Thymus (tissue), 11 donors: ENCODE data around the gene SRPX. TPM values are rescaled to one million over a fixed set of nuclear protein-coding genes. Genes with fewer than 3 reads are reported as not detected.

ENCODE experiments used
- DNase-seq, 9 donors: peaks; one replicate each; pipeline ENCODE4 v3.0.0-alpha.2; 2013; ENCODE audit warnings: low spot score in 9 of 9, low read depth in 6 of 9, missing footprints in 1 of 9
- H3K27ac ChIP-seq, 2 donors: one replicate each; pipeline ENCODE4 v1.5.1; 2013; ENCODE audit warnings: control low read depth in 1 of 2, low read depth in 1 of 2, low read length in 1 of 2, mild to moderate bottlenecking in 1 of 2, moderate library complexity in 1 of 2
- H3K27me3 ChIP-seq, 2 donors: one replicate each; pipeline ENCODE4 v1.5.1; 2013; ENCODE audit warnings: low read length in 1 of 2; ENCODE audit not compliant: control insufficient read depth in 2 of 2, insufficient read depth in 1 of 2
- H3K36me3 ChIP-seq, 2 donors: one replicate each; pipeline ENCODE4 v1.5.1; 2013; ENCODE audit warnings: low read length in 1 of 2, mild to moderate bottlenecking in 1 of 2, moderate library complexity in 1 of 2; ENCODE audit not compliant: control insufficient read depth in 2 of 2, insufficient read depth in 2 of 2
- H3K4me1 ChIP-seq, 2 donors: one replicate each; pipeline ENCODE4 v1.5.1; 2013; ENCODE audit warnings: low read length in 2 of 2; ENCODE audit not compliant: control insufficient read depth in 2 of 2, insufficient read depth in 2 of 2
- H3K4me3 ChIP-seq, 2 donors: one replicate each; pipeline ENCODE4 v1.5.1; 2013; ENCODE audit warnings: low read length in 2 of 2, control low read depth in 1 of 2, mild to moderate bottlenecking in 1 of 2
- H3K9me3 ChIP-seq, 2 donors: one replicate each; pipeline ENCODE4 v1.5.1; 2013; ENCODE audit warnings: low read length in 1 of 2, mild to moderate bottlenecking in 1 of 2; ENCODE audit not compliant: control insufficient read depth in 2 of 2, insufficient read depth in 1 of 2
- WGBS: extraction: QIAGEN DNeasy Blood & Tissue Kit; methylation state at CpG from one replicate; pipeline ENCODE4 v1.1.7; 2013; 5-methylcytosine and 5-hydroxymethylcytosine counted together
- polyA plus RNA-seq: library from polyadenylated mRNA; stranded (reverse); fragments of 200-250 nt; gene quantifications from one replicate; pipeline ENCODE4 v1.2.3, GENCODE V29; 2013
- total RNA-seq: library from RNA; stranded (reverse); fragments of 120-200 nt; gene quantifications from one replicate; pipeline ENCODE4 v1.2.4, GENCODE V29; 2013
- donor health status: healthy.

Gene SRPX
- total and polyA plus RNA-seq, 2 donors: 11.1 to 108 TPM

DNA sequence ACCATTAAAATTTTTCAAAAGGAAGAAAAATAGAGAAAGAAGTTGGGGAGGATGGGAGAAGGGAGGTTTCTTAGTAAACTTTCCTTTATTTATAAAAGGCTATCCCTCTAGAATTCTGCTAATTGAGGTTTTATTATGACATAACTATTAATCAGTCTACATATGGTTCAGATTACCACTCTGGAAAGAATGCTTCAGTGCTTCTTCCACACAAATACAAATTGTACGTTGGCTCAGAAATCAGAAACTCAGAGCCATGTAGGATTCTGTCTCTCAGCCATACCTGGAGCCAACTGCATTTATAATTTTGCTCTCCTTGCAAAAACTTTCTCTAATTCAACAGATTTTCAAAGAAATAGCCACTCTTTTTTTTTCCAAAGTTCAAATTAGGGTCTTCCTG lies 37.1 kb downstream of the SRPX start:
- Histone ChIP-seq H3K4me1 (no peaks in the 10 kb centered on the region), H3K36me3 (no peaks in the 10 kb centered on the region), H3K27ac (no peak overlapping the region), H3K27me3 (no peaks in the 10 kb centered on the region), H3K9me3 (no peaks in the 10 kb centered on the region), H3K4me3 (no peak overlapping the region)
- no peak for DNase-seq
- 97% methylated on average over 1 of the region's 1 CpG for WGBS

DNA sequence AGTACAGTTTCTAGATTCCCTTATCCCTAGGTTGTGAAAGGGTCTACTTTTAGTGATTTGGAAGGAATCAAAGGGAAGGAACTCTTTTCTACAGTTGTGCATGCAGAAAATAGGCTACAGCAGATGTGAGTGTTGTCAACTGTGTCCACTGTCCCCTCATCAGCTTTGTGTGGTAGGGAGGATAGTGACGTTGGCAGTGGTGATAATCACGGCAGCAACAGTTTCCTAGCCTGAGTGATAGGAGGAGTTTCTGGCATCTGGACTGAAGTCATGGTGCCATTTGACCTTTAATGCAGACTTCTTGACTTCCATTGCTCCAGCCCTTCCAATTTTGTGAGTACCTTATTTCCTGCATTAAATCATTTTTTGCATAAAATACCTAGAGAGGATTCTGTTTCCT lies 39.3 kb downstream of the SRPX start:
- Histone ChIP-seq H3K9me3 (no peaks in the 10 kb centered on the region), H3K27ac (no peak overlapping the region), H3K27me3 (no peaks in the 10 kb centered on the region), H3K36me3 (no peaks in the 10 kb centered on the region), H3K4me3 (no peak overlapping the region), H3K4me1 (no peaks in the 10 kb centered on the region)
- no peak for DNase-seq
- WGBS: 98% methylated on average over 2 of the region's 2 CpGs

DNA sequence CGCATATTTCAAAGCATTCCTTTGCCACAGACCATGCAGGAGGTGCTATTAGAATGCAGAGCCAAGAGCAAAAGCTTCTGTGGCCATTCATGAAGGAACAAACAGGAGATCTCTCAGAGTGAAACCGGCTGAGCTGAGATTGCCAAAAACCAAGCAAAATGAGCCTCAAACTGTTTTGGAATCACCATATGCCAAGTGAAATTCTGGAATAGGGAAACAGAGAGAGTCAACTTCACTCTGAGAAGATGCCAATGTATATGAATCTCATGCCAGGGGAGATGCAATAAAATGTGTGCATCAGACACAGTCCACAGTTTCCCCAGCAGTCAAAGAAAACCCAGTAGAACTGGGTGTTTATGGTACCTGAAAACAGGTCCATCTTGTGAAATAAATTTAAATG lies 42.3 kb downstream of the SRPX start:
- Histone ChIP-seq H3K36me3 (no peaks in the 10 kb centered on the region), H3K9me3 (no peaks in the 10 kb centered on the region), H3K27ac (no peak overlapping the region), H3K27me3 (no peaks in the 10 kb centered on the region), H3K4me1 (no peaks in the 10 kb centered on the region), H3K4me3 (no peak overlapping the region)
- no peak for DNase-seq
- 95% methylated on average over 2 of the region's 2 CpGs for WGBS

GRCh38 chrX:38175139-38175538 lies 45.5 kb downstream of the SRPX start:
- Histone ChIP-seq H3K36me3 (no peaks in the 10 kb centered on the region), H3K4me3 (no peak overlapping the region), H3K4me1 (no peaks in the 10 kb centered on the region), H3K27me3 (no peaks in the 10 kb centered on the region), H3K9me3 (no peaks in the 10 kb centered on the region), H3K27ac (no peak overlapping the region)
- WGBS: 55% methylated on average over 3 of the region's 3 CpGs
- peak in 1 of 9 donors; percentile 16 for DNase-seq

DNA sequence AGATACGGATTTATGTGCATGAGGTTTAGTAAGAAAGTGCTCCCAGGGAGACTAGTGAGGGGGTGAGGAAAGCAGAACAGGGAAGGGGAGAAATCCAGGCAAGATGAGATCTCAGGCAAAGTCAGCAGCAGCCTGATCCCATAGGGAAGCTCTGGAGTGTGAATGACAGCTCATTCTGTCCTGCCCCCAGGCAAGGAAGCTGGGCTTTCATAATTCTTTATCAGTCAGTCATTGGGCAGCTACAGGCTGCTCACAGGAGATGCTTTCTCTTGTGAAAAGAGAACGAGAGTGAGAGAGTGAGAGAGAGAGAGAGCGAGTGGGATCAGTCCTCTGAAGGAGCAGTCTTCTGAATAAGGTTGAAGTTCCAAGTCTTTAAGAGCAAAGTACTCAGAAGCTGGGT lies 48.1 kb downstream of the SRPX start:
- Histone ChIP-seq H3K9me3 (no peaks in the 10 kb centered on the region), H3K36me3 (no peaks in the 10 kb centered on the region), H3K27ac (no peak overlapping the region), H3K27me3 (no peaks in the 10 kb centered on the region), H3K4me3 (no peak overlapping the region), H3K4me1 (no peaks in the 10 kb centered on the region)
- WGBS: 92% methylated on average over 3 of the region's 3 CpGs
- DNase-seq: no peak

- Histone ChIP-seq H3K36me3 (no peaks in the 10 kb centered on the region), H3K27me3 (no peaks in the 10 kb centered on the region), H3K9me3 (no peaks in the 10 kb centered on the region), H3K27ac (no peak overlapping the region), H3K4me1 (no peaks in the 10 kb centered on the region), H3K4me3 (no peak overlapping the region)
- WGBS: 88% methylated on average over 1 of the region's 1 CpG
- DNase-seq: no peak
Observed at GRCh38 chrX:38170556-38170955, 50.1 kb downstream of the SRPX start.

GRCh38 chrX:38166478-38167083 lies 54.1 kb downstream of the SRPX start:
- peak in 5 of 9 donors; percentile 1 to 37 (median 10) for DNase-seq
- 53% methylated on average over 2 of the region's 2 CpGs for WGBS

GRCh38 chrX:38165023-38165422 lies 55.6 kb downstream of the SRPX start:
- Histone ChIP-seq H3K36me3 (no peaks in the 10 kb centered on the region), H3K4me1 (no peaks in the 10 kb centered on the region), H3K27me3 (no peaks in the 10 kb centered on the region), H3K9me3 (no peaks in the 10 kb centered on the region), H3K4me3 (no peak overlapping the region), H3K27ac (no peak overlapping the region)
- no peak for DNase-seq
- WGBS: 91% methylated on average over 1 of the region's 1 CpG

More at GRCh38 chrX:38166478-38167083, 54.1 kb downstream of the SRPX start:
- no peak overlapping the region for H3K4me3 ChIP-seq
- no peaks in the 10 kb centered on the region for H3K36me3 ChIP-seq
- no peaks in the 10 kb centered on the region for H3K4me1 ChIP-seq
- no peaks in the 10 kb centered on the region for H3K9me3 ChIP-seq
- H3K27me3 ChIP-seq: no peaks in the 10 kb centered on the region
- no peak overlapping the region for H3K27ac ChIP-seq

GRCh38 chrX:38163193-38163592 lies 57.5 kb downstream of the SRPX start:
- Histone ChIP-seq H3K27me3 (no peaks in the 10 kb centered on the region), H3K9me3 (no peaks in the 10 kb centered on the region), H3K4me3 (no peak overlapping the region), H3K36me3 (no peaks in the 10 kb centered on the region), H3K4me1 (no peaks in the 10 kb centered on the region), H3K27ac (no peak overlapping the region)
- DNase-seq: no peak

GRCh38 chrX:38156838-38157237 lies 63.8 kb downstream of the SRPX start:
- 95% methylated on average over 7 of the region's 7 CpGs for WGBS
- no peaks in the 10 kb centered on the region for H3K9me3 ChIP-seq
- no peak for DNase-seq

More at GRCh38 chrX:38156838-38157237, 63.8 kb downstream of the SRPX start:
- Histone ChIP-seq H3K27ac (no peak overlapping the region), H3K4me1 (no peaks in the 10 kb centered on the region), H3K4me3 (no peak overlapping the region), H3K27me3 (no peaks in the 10 kb centered on the region), H3K36me3 (no peaks in the 10 kb centered on the region)
